ENCODE measurements around the gene SLC4A1AP.

The SLC4A1AP gene

GRCh38 chr2:27738349-27739057, 74.8 kb downstream of the SLC4A1AP start:
- TF ChIP-seq TAF1 (IDR thresholded peaks at IDR 0.05; ENCODE audit: borderline replicate concordance, insufficient read depth, low read length): no peak
- no peak for TF ChIP-seq FOXP2 (optimal IDR thresholded peaks at IDR 0.05; ENCODE audit: borderline replicate concordance, extremely low read depth, extremely low read length, insufficient read depth)
- no peak for TF ChIP-seq POLR2AphosphoS5 (IDR thresholded peaks at IDR 0.05; ENCODE audit: low read depth, low read length)

GRCh38 chr2:27739058-27739373, 75.3 kb downstream of the SLC4A1AP start:
- no peak for TF ChIP-seq POLR2AphosphoS5 (IDR thresholded peaks at IDR 0.05; ENCODE audit: low read depth, low read length)
- TF ChIP-seq REST (IDR thresholded peaks at IDR 0.05; ENCODE audit: insufficient read depth in 1 of 2, low read depth in 2 of 2, low read length in 2 of 2): no peak
- no peak for TF ChIP-seq SIN3A (IDR thresholded peaks at IDR 0.05; ENCODE audit: borderline replicate concordance, insufficient read depth, low read length)
- no peak for TF ChIP-seq TAF1 (IDR thresholded peaks at IDR 0.05; ENCODE audit: borderline replicate concordance, insufficient read depth, low read length)
- TF ChIP-seq FOXP2 (optimal IDR thresholded peaks at IDR 0.05; ENCODE audit: borderline replicate concordance, extremely low read depth, extremely low read length, insufficient read depth): no peak

GRCh38 chr2:27741673-27742072, 78.0 kb downstream of the SLC4A1AP start:
- TF ChIP-seq SIN3A (IDR thresholded peaks at IDR 0.05; ENCODE audit: borderline replicate concordance, insufficient read depth, low read length) (no peak), REST (IDR thresholded peaks at IDR 0.05; ENCODE audit: insufficient read depth in 1 of 2, low read depth in 2 of 2, low read length in 2 of 2) (no peak), TAF1 (IDR thresholded peaks at IDR 0.05; ENCODE audit: borderline replicate concordance, insufficient read depth, low read length) (no peak), FOXP2 (optimal IDR thresholded peaks at IDR 0.05; ENCODE audit: borderline replicate concordance, extremely low read depth, extremely low read length, insufficient read depth) (no peak), POLR2AphosphoS5 (IDR thresholded peaks at IDR 0.05; ENCODE audit: low read depth, low read length) (no peak)

GRCh38 chr2:27742571-27742970, 78.9 kb downstream of the SLC4A1AP start:
- no peak for TF ChIP-seq POLR2AphosphoS5 (IDR thresholded peaks at IDR 0.05; ENCODE audit: low read depth, low read length)
- TF ChIP-seq FOXP2 (optimal IDR thresholded peaks at IDR 0.05; ENCODE audit: borderline replicate concordance, extremely low read depth, extremely low read length, insufficient read depth): no peak
- no peak for TF ChIP-seq SIN3A (IDR thresholded peaks at IDR 0.05; ENCODE audit: borderline replicate concordance, insufficient read depth, low read length)
- TF ChIP-seq REST (IDR thresholded peaks at IDR 0.05; ENCODE audit: insufficient read depth in 1 of 2, low read depth in 2 of 2, low read length in 2 of 2): no peak
- TF ChIP-seq TAF1 (IDR thresholded peaks at IDR 0.05; ENCODE audit: borderline replicate concordance, insufficient read depth, low read length): no peak
